Suprapubic skin (tissue), 4 donors: ENCODE results near the gene EML1.

Experiments
- CTCF ChIP-seq, 2 donors: fragments of 200-600 bp in 1 of 2; fragments of 450-650 bp in 1 of 2; sonication (generic) in 1 of 2; IDR thresholded peaks; one replicate each; pipeline ENCODE4 v1.5.1; 2016 to 2019; ENCODE audit warnings: antibody characterized with exemption in 2 of 2, mild to moderate bottlenecking in 1 of 2, moderate library complexity in 1 of 2
- POLR2A ChIP-seq, 2 donors: fragments of 450-650 bp; IDR thresholded peaks; one replicate each; pipeline ENCODE4 v1.6.1; 2017; ENCODE audit warnings: antibody characterized with exemption in 2 of 2, mild to moderate bottlenecking in 2 of 2, moderate library complexity in 2 of 2
- POLR2AphosphoS5 ChIP-seq, 3 donors: sonication (generic); formaldehyde crosslinking; IDR thresholded peaks; one replicate each; pipeline ENCODE4 v1.6.1; 2017; ENCODE audit warnings: antibody characterized with exemption in 3 of 3

- TF ChIP-seq CTCF (IDR thresholded peaks at IDR 0.05): no peak
- no peak for TF ChIP-seq POLR2A (IDR thresholded peaks at IDR 0.05)
- no peak for TF ChIP-seq POLR2AphosphoS5 (IDR thresholded peaks at IDR 0.05)
These were observed 14.9 kb downstream of the EML1 start for GRCh38 chr14:99808154-99808505.
